Tongue (tissue), 2 donors: ENCODE results near the gene U2AF2. TPM values are rescaled to one million over a fixed set of nuclear protein-coding genes. Genes with fewer than 3 reads are reported as not detected.
A peak's percentile ranks its signal among the peaks of the same experiment; 100 is the strongest.

Source experiments
- DNase-seq: peaks from one replicate; pipeline ENCODE4 v3.0.0-alpha.2; 2015
- total RNA-seq: library from RNA; depleted of rRNA; stranded (reverse); fragments of >200 nt; gene quantifications from one replicate; pipeline ENCODE4 v1.2.3, GENCODE V29; 2014

The U2AF2 gene
- total RNA-seq, 1 donor from 2014 or later: 85.9 TPM

DNA sequence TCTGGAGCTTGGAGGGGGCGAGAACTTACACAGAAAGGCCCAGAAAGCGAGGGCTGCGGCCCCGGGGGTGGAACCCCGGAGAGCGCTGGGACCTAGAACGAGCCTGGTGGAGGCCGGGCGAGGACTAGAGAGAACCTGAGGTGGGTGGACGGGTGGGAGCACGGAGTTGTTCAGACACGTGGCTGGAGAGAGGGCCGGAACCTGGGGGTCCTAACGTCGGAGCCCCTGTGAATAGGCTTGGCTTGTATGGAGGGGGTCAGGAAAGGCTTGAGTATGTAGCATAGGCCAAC lies 11.0 kb upstream of the U2AF2 start:
- no peak for DNase-seq

DNA sequence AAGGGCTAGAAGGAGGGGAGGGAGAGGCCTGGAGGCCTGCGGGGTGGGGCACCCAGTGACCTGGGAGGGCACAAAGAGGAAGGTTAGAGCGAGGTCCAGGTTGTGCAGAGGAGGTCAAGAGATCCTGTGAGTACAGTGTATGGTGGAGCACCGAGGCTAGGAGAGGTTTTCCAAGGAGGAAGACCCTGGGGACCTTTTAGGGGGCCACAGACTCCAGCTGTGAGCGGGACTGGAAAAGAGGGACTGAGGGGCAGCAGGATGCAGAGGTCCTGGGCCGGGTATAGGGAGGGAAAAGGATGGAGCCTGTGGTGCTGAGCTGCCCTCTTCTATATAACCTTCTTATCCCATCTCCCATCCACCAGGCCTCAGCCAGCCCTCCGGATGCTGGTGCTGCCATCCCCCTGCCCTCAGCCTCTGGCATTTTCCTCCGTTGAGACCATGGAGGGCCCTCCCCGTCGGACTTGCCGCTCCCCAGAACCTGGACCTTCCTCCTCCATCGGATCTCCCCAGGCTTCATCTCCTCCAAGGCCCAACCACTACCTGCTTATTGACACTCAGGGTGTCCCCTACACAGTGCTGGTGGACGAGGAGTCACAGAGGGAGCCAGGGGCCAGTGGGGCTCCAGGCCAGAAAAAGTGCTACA lies 10.5 kb upstream of the U2AF2 start:
- DNase-seq: no peak

GRCh38 chr19:55644842-55645511 lies 9.9 kb upstream of the U2AF2 start:
- DNase-seq: no peak

DNA sequence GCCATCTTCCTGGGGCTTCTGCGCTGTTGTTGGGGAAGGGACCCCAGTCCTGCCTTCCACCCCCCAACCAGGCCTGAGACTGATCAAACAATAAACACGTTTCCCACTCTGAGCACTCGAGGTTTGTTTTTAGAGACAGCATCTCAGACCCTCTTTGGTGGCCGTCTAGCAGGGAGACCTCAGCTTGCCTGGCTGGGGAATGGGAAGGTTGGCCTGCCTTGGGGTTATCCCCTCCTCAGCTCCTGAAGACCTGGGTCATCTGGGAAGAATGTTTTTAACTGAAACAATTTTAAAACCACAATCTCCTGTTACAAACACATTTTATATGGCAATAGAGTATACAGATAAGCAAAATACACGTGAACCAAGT lies 9.3 kb upstream of the U2AF2 start:
- DNase-seq: no peak

GRCh38 chr19:55646889-55647731 lies 7.7 kb upstream of the U2AF2 start:
- no peak for DNase-seq

DNA sequence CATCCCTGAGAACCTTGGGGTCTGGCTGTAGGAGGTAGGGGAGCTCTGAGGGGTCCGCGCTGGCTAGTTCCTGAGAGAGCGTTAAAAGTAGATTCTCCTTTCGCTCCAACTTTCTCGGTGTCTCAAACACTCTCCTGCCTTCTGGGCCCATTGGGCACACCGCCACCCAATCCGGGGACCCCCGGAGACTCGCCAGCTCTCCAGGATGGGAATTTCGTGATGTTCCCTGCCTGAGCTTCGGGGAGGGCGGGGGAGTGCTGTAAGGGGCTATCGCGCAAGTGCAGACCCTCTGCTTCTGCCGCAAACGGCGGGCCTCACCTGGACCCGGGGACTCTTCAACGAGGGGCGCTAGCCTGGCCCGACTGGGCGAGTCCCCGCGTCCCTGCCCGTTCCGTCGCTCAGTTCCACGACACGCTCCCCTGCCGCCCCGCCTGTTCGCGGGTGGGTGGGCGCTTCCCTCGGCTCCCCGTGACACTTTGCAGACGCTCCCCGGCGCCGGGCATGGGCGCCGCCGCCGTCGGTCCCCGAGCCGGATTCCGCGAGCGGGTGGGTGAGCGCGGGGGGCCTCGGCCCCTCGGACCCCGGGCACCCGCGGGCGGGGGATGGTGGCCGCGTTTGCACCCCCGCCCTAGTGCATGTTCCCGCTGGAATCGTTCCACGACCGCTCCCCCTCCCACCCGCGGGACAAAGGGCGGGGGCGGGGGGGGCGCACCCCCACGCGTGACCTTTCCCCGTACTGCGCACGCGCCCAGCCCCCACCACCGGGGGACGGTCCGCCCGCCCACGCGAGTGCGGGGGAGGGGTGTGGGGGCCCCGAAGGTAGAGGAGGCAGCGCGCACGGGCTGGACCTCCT lies 6.9 kb upstream of the U2AF2 start, which contains the start of gene CCDC106:
Gene CCDC106 (plus strand): TSS at position 481 of the 853 bp plus-strand sequence. CDS start 835 bp downstream, outside the sequence.
- DNase-seq: peak; percentile 91

DNA sequence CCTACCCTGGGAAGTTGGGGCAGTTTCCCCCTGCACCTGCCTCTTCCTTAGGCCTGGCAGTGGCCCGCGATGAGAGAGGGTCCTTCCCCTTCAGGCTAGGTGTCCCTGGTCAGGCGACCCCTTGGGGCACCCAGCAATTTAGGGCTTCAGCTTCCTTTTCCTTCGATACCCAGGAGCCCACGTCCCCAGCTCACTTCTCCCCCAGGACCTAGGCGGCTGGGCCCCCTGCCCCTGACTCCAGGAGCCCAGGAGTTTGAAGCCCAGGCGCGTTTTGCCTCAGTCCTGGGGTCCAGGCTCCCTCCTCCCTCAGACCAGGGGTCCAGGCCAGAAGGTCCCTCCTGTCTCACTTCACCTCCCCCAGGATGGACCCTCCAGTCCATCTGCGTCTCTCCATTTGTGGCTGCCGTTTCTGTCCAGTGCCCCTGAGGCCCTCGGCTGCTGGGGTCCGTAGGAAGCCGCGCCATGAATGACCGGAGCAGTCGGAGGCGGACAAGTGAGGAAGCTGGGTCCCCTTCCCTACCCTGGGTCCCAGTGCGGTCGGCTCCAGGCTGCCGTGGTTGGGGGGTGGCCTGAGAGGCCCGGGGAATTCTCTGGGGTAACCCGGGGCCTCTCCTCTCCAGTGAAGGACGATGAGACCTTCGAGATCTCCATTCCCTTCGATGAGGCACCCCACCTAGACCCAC lies 6.1 kb upstream of the U2AF2 start:
- no peak for DNase-seq

DNA sequence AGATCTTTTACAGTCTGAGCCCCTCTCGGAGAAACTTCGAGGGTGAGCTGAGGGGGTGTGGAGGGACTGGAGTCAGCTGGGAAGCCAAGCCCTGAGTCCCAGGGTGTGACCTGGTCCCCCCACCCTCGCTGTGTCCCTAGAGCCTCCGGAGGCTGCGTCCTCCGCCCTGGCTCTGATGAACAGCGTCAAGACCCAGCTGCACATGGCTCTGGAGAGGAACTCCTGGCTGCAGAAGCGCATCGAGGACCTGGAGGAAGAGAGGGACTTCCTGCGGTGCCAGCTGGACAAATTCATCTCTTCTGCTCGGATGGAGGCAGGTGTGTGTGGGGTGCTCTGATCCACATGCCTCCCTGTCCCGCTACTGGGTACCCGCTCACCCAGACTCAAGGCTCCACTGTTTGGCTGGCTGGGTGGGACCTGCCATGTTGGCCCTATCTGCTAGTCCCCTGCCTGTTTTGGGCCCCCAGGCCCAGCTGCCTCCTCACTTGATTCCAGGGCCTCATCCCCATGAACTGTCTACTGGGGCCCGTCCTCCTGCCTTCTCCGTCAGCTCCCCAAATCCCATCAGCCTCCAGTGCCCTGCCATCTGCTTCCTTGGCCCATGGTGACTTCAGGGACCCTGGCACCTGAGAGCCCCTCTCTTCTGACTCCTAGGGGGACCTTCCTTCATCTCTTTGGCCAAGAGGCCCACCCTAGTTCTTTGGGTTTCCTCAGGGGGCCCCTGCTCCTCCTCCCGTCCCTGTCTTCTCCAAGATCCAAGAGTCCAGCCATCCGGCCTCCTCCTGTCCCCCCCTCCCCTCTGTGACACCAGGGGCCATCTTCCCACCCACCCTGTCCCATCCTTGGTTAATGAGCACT lies 5.3 kb upstream of the U2AF2 start:
- DNase-seq: no peak

GRCh38 chr19:55650126-55650557 lies 4.7 kb upstream of the U2AF2 start:
- DNase-seq: no peak

DNA sequence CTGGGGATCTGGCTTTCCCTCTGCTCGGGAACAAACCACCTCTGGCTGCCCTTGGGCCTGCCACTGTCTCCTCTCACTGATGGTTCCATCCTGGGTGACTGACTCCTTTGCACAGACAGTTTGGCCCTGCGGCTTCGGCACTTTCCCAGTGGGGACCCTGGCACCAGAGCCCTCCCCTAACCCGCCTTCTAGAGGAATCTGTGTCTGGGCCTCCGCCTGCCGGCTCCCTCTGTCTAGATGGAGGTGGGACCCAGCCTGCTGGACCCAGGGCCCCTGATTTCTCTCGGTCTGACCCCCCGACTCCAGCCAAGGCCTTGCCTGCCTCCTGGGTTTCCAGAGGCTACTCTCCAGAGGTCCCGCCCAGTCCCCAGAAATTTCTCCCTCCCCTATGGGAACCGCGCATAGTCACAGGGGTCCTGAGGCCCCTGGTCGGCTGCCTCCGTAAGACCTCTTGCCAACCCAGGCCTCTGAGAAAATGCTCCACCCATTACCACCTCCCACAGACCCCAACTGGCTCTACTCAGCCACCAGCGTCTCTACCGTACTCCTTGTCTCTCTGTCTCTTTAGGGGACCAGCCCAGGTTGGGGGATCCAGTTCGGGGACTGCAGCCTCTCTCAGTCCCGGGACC lies 4.1 kb upstream of the U2AF2 start:
- DNase-seq: no peak

- DNase-seq: no peak
Observed at GRCh38 chr19:55651236-55651635, 3.6 kb upstream of the U2AF2 start.

DNA sequence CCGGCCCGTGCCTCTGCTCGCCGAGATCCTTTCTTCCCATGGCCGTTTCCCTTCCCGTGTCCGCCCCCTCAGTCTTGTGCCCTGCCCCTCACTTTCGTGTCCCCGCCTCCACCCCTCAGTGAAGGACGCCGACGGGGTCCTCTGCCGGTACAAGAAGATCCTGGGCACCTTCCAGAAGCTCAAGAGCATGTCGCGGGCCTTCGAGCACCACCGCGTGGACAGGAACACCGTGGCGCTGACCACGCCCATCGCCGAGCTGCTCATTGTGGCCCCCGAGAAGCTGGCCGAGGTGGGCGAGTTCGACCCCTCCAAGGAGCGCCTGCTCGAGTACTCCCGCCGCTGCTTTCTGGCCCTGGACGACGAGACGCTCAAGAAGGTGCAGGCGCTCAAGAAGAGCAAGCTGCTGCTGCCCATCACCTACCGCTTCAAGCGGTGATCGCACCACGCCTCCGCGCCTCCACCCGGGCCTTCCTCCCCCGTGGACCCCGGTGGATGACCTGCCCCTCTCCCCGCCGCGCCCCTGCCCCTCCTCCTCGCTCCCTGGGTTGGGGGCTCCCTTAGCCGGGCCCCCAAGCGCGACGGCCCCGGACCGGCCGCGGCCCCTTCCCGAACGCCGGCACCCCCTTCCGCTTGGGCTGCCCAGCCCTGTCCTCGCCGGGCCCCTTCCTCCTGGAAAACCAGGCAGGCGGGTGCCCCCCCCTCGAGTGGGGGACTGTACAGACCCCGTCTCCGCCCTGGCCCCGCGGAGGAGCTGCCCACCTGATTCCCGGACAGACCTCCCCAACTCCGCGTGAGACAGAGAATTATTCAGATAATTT lies 2.3 kb upstream of the U2AF2 start:
- DNase-seq: no peak

- peak; percentile 100 for DNase-seq
Observed at GRCh38 chr19:55653651-55654322, 1.0 kb upstream of the U2AF2 start.

GRCh38 chr19:55654323-55654867 lies 440 bp upstream of the U2AF2 start:
- peak; percentile 100 for DNase-seq

DNA sequence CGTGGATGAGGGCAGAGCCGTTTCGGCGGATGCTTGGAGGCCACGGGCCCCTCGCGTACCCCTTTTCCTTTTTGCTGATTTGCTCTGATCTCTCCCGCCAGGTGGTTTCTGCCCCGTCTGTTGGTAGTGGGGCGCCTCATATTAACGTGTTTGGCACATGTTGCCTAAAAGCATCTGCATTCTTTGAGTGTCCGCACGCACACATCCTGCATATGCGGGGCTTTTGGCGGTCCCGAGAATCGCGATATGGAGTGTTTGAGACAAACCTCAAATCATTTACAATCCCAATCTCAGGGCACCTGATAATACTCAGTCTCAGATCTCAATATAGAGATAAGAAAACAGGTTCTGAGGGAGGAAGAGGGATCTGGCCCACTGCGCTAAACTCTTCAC lies 809 bp downstream of the U2AF2 start:
- no peak for DNase-seq

- DNase-seq: no peak
Observed at GRCh38 chr19:55656552-55656951, 1.7 kb downstream of the U2AF2 start.

GRCh38 chr19:55656988-55657747 lies 2.3 kb downstream of the U2AF2 start:
- no peak for DNase-seq
